BE2C (cell line): ENCODE measurements around the gene C3orf70. TPM values are rescaled to one million over a fixed set of nuclear protein-coding genes. Genes with fewer than 3 reads are reported as not detected.
A peak's percentile ranks its signal among the peaks of the same experiment; 100 is the strongest.

Source experiments
- DNase-seq: peaks from one replicate; pipeline ENCODE4 v3.0.0-alpha.2; 2020
- H3K27me3 ChIP-seq: fragments of 250-450 bp; sonication (Bioruptor Pico); 2 replicates; pipeline ENCODE4 v1.5.1; 2020; ENCODE audit warnings: mild to moderate bottlenecking
- H3K36me3 ChIP-seq: fragments of 250-450 bp; sonication (Bioruptor Pico); 2 replicates; pipeline ENCODE4 v1.5.1; 2020; ENCODE audit warnings: mild to moderate bottlenecking
- H3K4me1 ChIP-seq: fragments of 250-450 bp; sonication (Bioruptor Pico); 2 replicates; pipeline ENCODE4 v1.5.1; 2020
- H3K4me3 ChIP-seq: 2 replicates; pipeline ENCODE4 v1.5.1; 2011; ENCODE audit warnings: low read depth, low read length
- H3K9me3 ChIP-seq: fragments of 250-450 bp; sonication (Bioruptor Pico); 2 replicates; pipeline ENCODE4 v1.5.1; 2020
- CTCF ChIP-seq: IDR thresholded peaks from 2 replicates; pipeline ENCODE4 v1.5.1; 2012; ENCODE audit warnings: mild to moderate bottlenecking, low read depth, low read length
- polyA plus RNA-seq: library from polyadenylated mRNA; unstranded; fragments of >200 nt; gene quantifications from one replicate; pipeline ENCODE4 v1.2.1, GENCODE V29; 2012; ENCODE audit warnings: low read depth, missing spikeins; ENCODE audit not compliant: insufficient read length, insufficient read depth

C3orf70 gene
- polyA plus RNA-seq, result 0.09 TPM

- peaks cover 77% of the 10 kb centered on the region for H3K27me3 ChIP-seq
- TF ChIP-seq CTCF, result no peak
- peaks cover 3% of the 10 kb centered on the region; the same call in 1 of the 2 replicates for H3K9me3 ChIP-seq
- no peaks in the 10 kb centered on the region for H3K36me3 ChIP-seq
- H3K4me3 ChIP-seq, result peak within 1 kb of the TSS; percentile 51
- peak; percentile 43 for DNase-seq
- H3K4me1 ChIP-seq, result no peaks in the 10 kb centered on the region
These were observed at the start of gene C3orf70 for GRCh38 chr3:185152410-185153170. Gene C3orf70, minus strand, starts transcription at chr3:185153060. Its CDS starts 237 bp downstream, at chr3:185152823.

- H3K9me3 ChIP-seq, result no peaks in the 10 kb centered on the region
- no peak for DNase-seq
- TF ChIP-seq CTCF, result no peak
- H3K27me3 ChIP-seq, result no peaks in the 10 kb centered on the region
- no peaks in the 10 kb centered on the region for H3K4me1 ChIP-seq
- H3K4me3 ChIP-seq, result no peak overlapping the region
- no peaks in the 10 kb centered on the region; the same call in 1 of the 2 replicates for H3K36me3 ChIP-seq
These were observed 47.8 kb upstream of the C3orf70 start for GRCh38 chr3:185200639-185201038.

- no peaks in the 10 kb centered on the region; the same call in 1 of the 2 replicates for H3K36me3 ChIP-seq
- H3K27me3 ChIP-seq, result no peaks in the 10 kb centered on the region
- DNase-seq, result no peak
- H3K9me3 ChIP-seq, result no peaks in the 10 kb centered on the region
- peak; percentile 28 for TF ChIP-seq CTCF
- no peak overlapping the region for H3K4me3 ChIP-seq
- no peaks in the 10 kb centered on the region for H3K4me1 ChIP-seq
These were observed 46.8 kb upstream of the C3orf70 start for GRCh38 chr3:185199671-185200070.

GRCh38 chr3:185199206-185199605 lies 46.3 kb upstream of the C3orf70 start:
- no peaks in the 10 kb centered on the region for H3K4me1 ChIP-seq
- DNase-seq, result no peak
- no peaks in the 10 kb centered on the region for H3K27me3 ChIP-seq
- H3K4me3 ChIP-seq, result no peak overlapping the region
- TF ChIP-seq CTCF, result no peak
- no peaks in the 10 kb centered on the region; the same call in 1 of the 2 replicates for H3K36me3 ChIP-seq
- H3K9me3 ChIP-seq, result no peaks in the 10 kb centered on the region

- H3K27me3 ChIP-seq, result no peaks in the 10 kb centered on the region
- no peaks in the 10 kb centered on the region for H3K4me1 ChIP-seq
- H3K36me3 ChIP-seq, result no peaks in the 10 kb centered on the region; the same call in 1 of the 2 replicates
- no peak for DNase-seq
- TF ChIP-seq CTCF, result no peak
- H3K4me3 ChIP-seq, result no peak overlapping the region
- no peaks in the 10 kb centered on the region for H3K9me3 ChIP-seq
These were observed 44.2 kb upstream of the C3orf70 start for GRCh38 chr3:185197068-185197467.

- H3K9me3 ChIP-seq, result no peaks in the 10 kb centered on the region
- H3K27me3 ChIP-seq, result no peaks in the 10 kb centered on the region
- H3K36me3 ChIP-seq, result no peaks in the 10 kb centered on the region
- H3K4me1 ChIP-seq, result no peaks in the 10 kb centered on the region
- TF ChIP-seq CTCF, result no peak
- no peak for DNase-seq
- H3K4me3 ChIP-seq, result no peak overlapping the region
These were observed 42.8 kb upstream of the C3orf70 start for GRCh38 chr3:185195652-185196051.
